Stimulated activated naive CD4-positive, alpha-beta T cell treated with Interleukin-2 at 50 U/mL for 16 hours (primary cell): ENCODE results near the gene REG4.

Experiments
- DNase-seq: peaks from one replicate; lab custom pipeline; 2025; lab: John Stamatoyannopoulos, UW

Gene REG4

GRCh38 chr1:119779869-119780356 is 31.3 kb downstream of the REG4 start:
- DNase-seq, result no peak

- no peak for DNase-seq
These were observed 32.2 kb downstream of the REG4 start for GRCh38 chr1:119778886-119779560.

- no peak for DNase-seq
These were observed 32.9 kb downstream of the REG4 start for GRCh38 chr1:119778359-119778758.

GRCh38 chr1:119774746-119775490 is 36.3 kb downstream of the REG4 start:
- DNase-seq, result no peak

- no peak for DNase-seq
These were observed 37.5 kb downstream of the REG4 start for GRCh38 chr1:119773711-119774241.

- DNase-seq, result no peak
These were observed 39.0 kb downstream of the REG4 start for GRCh38 chr1:119772298-119772697.

- no peak for DNase-seq
These were observed 39.5 kb downstream of the REG4 start for GRCh38 chr1:119771770-119772169.

GRCh38 chr1:119771016-119771415 is 40.2 kb downstream of the REG4 start:
- DNase-seq, result no peak

- no peak for DNase-seq
These were observed 42.5 kb downstream of the REG4 start, which contains the start of gene HMGCS2 for GRCh38 chr1:119768778-119769177. Gene HMGCS2 (minus strand): TSS chr1:119768905. CDS start chr1:119768844, 61 bp downstream.

- no peak for DNase-seq
These were observed 43.8 kb downstream of the REG4 start for GRCh38 chr1:119767486-119767885.

GRCh38 chr1:119766374-119766794 is 44.9 kb downstream of the REG4 start:
- no peak for DNase-seq

GRCh38 chr1:119764220-119764619 is 47.0 kb downstream of the REG4 start:
- DNase-seq, result no peak

- no peak for DNase-seq
These were observed 48.3 kb downstream of the REG4 start for GRCh38 chr1:119762953-119763352.

- DNase-seq, result no peak
These were observed 48.9 kb downstream of the REG4 start for GRCh38 chr1:119762409-119762808.

GRCh38 chr1:119758584-119758983 is 52.7 kb downstream of the REG4 start:
- DNase-seq, result no peak

GRCh38 chr1:119752592-119752991 is 58.7 kb downstream of the REG4 start:
- no peak for DNase-seq

- no peak for DNase-seq
These were observed 63.2 kb downstream of the REG4 start for GRCh38 chr1:119748040-119748439.

GRCh38 chr1:119747451-119747850 is 63.8 kb downstream of the REG4 start:
- DNase-seq, result no peak

- DNase-seq, result no peak
These were observed 66.2 kb downstream of the REG4 start for GRCh38 chr1:119745034-119745433.

- DNase-seq, result no peak
These were observed 66.7 kb downstream of the REG4 start for GRCh38 chr1:119744598-119744942.
